IMR-90 (cell line): Measurements from ENCODE around the gene CEP20. TPM values are rescaled to one million over a fixed set of nuclear protein-coding genes. Genes with fewer than 3 reads are reported as not detected.
"Not testable (repeated sequence)": the region's sequence is repeated elsewhere in the genome, so short reads cannot be mapped to it uniquely, and the experiment has no call there.

Experiments used
- ATAC-seq: fragments of 200-7000 bp; cut with Tn5 transposase; 2 replicates; pipeline ENCODE4 v1.9.1; 2020; ENCODE audit warnings: low read depth, mild to moderate bottlenecking, moderate library complexity
- BruUV-seq: library from RNA; stranded (reverse); fragments of 400-500 nt; replicated peaks from 2 replicates; lab custom pipeline; 2021; lab: Mats Ljungman, UMichigan
- CTCF ChIA-PET: fragments of 300-600 bp; formaldehyde crosslinking; extraction: SDS; loops from one replicate; lab custom pipeline; 2021; ENCODE audit warnings: antibody characterized with exemption; lab: Yijun Ruan, JAX
- POLR2A ChIA-PET: fragments of 300-600 bp; sonication (Branson Sonifier 250); formaldehyde crosslinking; loops from one replicate; lab custom pipeline; 2022; ENCODE audit warnings: antibody characterized with exemption; ENCODE audit not compliant: unreplicated experiment; lab: Charles Lee
- DNase-seq: peaks from one replicate; pipeline ENCODE4 v3.0.0; 2013
- H2AFZ ChIP-seq: replicated peaks from 2 replicates; pipeline ENCODE3; 2013; ENCODE audit warnings: low read length, mild to moderate bottlenecking; ENCODE audit not compliant: poor library complexity
- H2AK5ac ChIP-seq: 2 replicates; pipeline ENCODE4 v1.6.1; 2013; ENCODE audit warnings: low read depth, low read length, inconsistent platforms
- H2AK9ac ChIP-seq: replicated peaks from 2 replicates; pipeline ENCODE3; 2013; ENCODE audit warnings: mild to moderate bottlenecking, low read depth, low read length, moderate library complexity; ENCODE audit not compliant: poor library complexity
- H2BK120ac ChIP-seq: 2 replicates; pipeline ENCODE4 v1.6.1; 2013; ENCODE audit warnings: low read depth, low read length, inconsistent platforms
- H2BK15ac ChIP-seq: 3 replicates; pipeline ENCODE4 v1.6.1; 2013; ENCODE audit warnings: low read depth, low read length, inconsistent platforms
- H2BK20ac ChIP-seq: 2 replicates; pipeline ENCODE4 v1.6.1; 2013; ENCODE audit warnings: low read depth, mild to moderate bottlenecking, inconsistent platforms, low read length, moderate library complexity
- H2BK5ac ChIP-seq: 2 replicates; pipeline ENCODE4 v1.6.1; 2013; ENCODE audit warnings: mild to moderate bottlenecking, low read depth, low read length, inconsistent platforms; ENCODE audit not compliant: poor library complexity, severe bottlenecking
- H3K14ac ChIP-seq: replicated peaks from 2 replicates; pipeline ENCODE4 v1.6.1; 2013; ENCODE audit warnings: low read depth, low read length, inconsistent platforms
- H3K18ac ChIP-seq: 2 replicates; pipeline ENCODE4 v1.6.1; 2013; ENCODE audit warnings: low read depth, low read length, control low read depth
- H3K23ac ChIP-seq: 2 replicates; pipeline ENCODE4 v1.6.1; 2013; ENCODE audit warnings: low read depth, low read length, inconsistent platforms
- H3K27ac ChIP-seq: 2 replicates; pipeline ENCODE4 v1.5.1; 2013; ENCODE audit warnings: mild to moderate bottlenecking, control low read depth, low read length; ENCODE audit not compliant: insufficient read depth
- H3K27me3 ChIP-seq: 2 replicates; pipeline ENCODE4 v1.6.1; 2013; ENCODE audit warnings: low read length; ENCODE audit not compliant: control insufficient read depth, insufficient read depth
- H3K36me3 ChIP-seq: 2 replicates; pipeline ENCODE4 v1.6.1; 2013; ENCODE audit warnings: low read length, mixed read lengths; ENCODE audit not compliant: control insufficient read depth, insufficient read depth
- H3K4ac ChIP-seq: 2 replicates; pipeline ENCODE4 v1.6.1; 2013; ENCODE audit warnings: low read depth, low read length, inconsistent platforms
- H3K4me1 ChIP-seq: 2 replicates; pipeline ENCODE4 v1.6.1; 2013; ENCODE audit warnings: low read length, mixed read lengths; ENCODE audit not compliant: control insufficient read depth, insufficient read depth
- H3K4me2 ChIP-seq: 2 replicates; pipeline ENCODE4 v1.6.1; 2013; ENCODE audit warnings: low read depth, mild to moderate bottlenecking, control low read depth, low read length, moderate library complexity
- H3K4me3 ChIP-seq: 2 replicates; pipeline ENCODE4 v1.5.1; 2013; ENCODE audit warnings: low read depth, mild to moderate bottlenecking, control low read depth, low read length, moderate library complexity; ENCODE audit not compliant: insufficient read depth
- H3K56ac ChIP-seq: 2 replicates; pipeline ENCODE4 v1.6.1; 2013; ENCODE audit warnings: low read length, inconsistent platforms; ENCODE audit not compliant: insufficient read depth; ENCODE audit errors: extremely low read depth
- H3K79me1 ChIP-seq, 2 experiments: 2 replicates each; pipeline ENCODE4 v1.6.1; 2013; ENCODE audit warnings: low read length in 2 of 2, inconsistent platforms in 1 of 2, low read depth in 1 of 2
- H3K9ac ChIP-seq: 2 replicates; pipeline ENCODE4 v1.6.1; 2013; ENCODE audit warnings: low read depth, low read length, control low read depth
- H3K9me1 ChIP-seq: 2 replicates; pipeline ENCODE4 v1.6.1; 2013; ENCODE audit warnings: low read length, inconsistent platforms; ENCODE audit not compliant: insufficient read depth
- H3K9me3 ChIP-seq: 2 replicates; pipeline ENCODE4 v1.6.1; 2013; ENCODE audit warnings: low read length; ENCODE audit not compliant: control insufficient read depth, insufficient read depth
- H4K20me1 ChIP-seq: 2 replicates; pipeline ENCODE4 v1.6.1; 2013; ENCODE audit warnings: low read length, inconsistent platforms; ENCODE audit not compliant: insufficient read depth
- H4K5ac ChIP-seq: 2 replicates; pipeline ENCODE4 v1.6.1; 2013; ENCODE audit warnings: mild to moderate bottlenecking, low read depth, low read length, control low read depth
- H4K8ac ChIP-seq, 2 experiments: 2 replicates each; pipeline ENCODE4 v1.6.1; 2013; ENCODE audit warnings: low read depth in 2 of 2, low read length in 2 of 2, control low read depth in 1 of 2, inconsistent platforms in 1 of 2
- H4K91ac ChIP-seq: 2 replicates; pipeline ENCODE4 v1.6.1; 2013; ENCODE audit warnings: low read depth, low read length, inconsistent platforms; ENCODE audit not compliant: insufficient read depth
- FOS ChIP-seq: fragments of 150-350 bp; IDR thresholded peaks from 2 replicates; pipeline ENCODE4 v1.6.1; 2016; ENCODE audit warnings: low read depth, low read length
- MAFK ChIP-seq: IDR thresholded peaks from 2 replicates; pipeline ENCODE4 v1.6.1; 2012; ENCODE audit warnings: low read depth, low read length, improper control_type of control experiment
- MAZ ChIP-seq: IDR thresholded peaks from 2 replicates; pipeline ENCODE4 v1.6.1; 2012; ENCODE audit warnings: low read depth, mild to moderate bottlenecking, low read length, improper control_type of control experiment, moderate library complexity, borderline replicate concordance
- NFE2L2 ChIP-seq: fragments of 150-350 bp; IDR thresholded peaks from 2 replicates; pipeline ENCODE4 v1.6.1; 2016; ENCODE audit warnings: low read depth, mild to moderate bottlenecking, low read length
- WGBS, 2 experiments: methylation state at CpG; one replicate each; pipeline versions ENCODE4 v1.1.5 to v1.1.7; 2013; ENCODE audit warnings: missing lambda C conversion rate in 2 of 2; ENCODE audit not compliant: insufficient read length in 1 of 2; ENCODE audit errors: extremely low coverage in 2 of 2; 5-methylcytosine and 5-hydroxymethylcytosine counted together
- dilution Hi-C: fragments of 300-500 bp; cut with HindIII; formaldehyde crosslinking; loops from one replicate; pipeline ENCODE4 v1.14.3; 2018; ENCODE audit warnings: low sequenced_read_pairs; ENCODE audit not compliant: unreplicated experiment
- in situ Hi-C: fragments of 300-500 bp; cut with MboI; formaldehyde crosslinking; loops from 3 replicates; pipeline ENCODE4 v1.14.3; 2019; ENCODE audit warnings: low sequenced_read_pairs, inconsistent platforms, mixed read lengths
- intact Hi-C: fragments of 100-400 bp; cut with micrococcal nuclease; formaldehyde crosslinking; loops from 2 replicates; pipeline ENCODE4 v1.10.0; 2022
- polyA plus RNA-seq, 3 experiments: library from polyadenylated mRNA; depleted of rRNA; stranded (reverse); fragments of >200 nt; gene quantifications; 2 replicates each; pipeline ENCODE4 v1.2.3, GENCODE V29; 2012; ENCODE audit warnings: low replicate concordance in 1 of 3
- total RNA-seq: library from RNA; depleted of rRNA; stranded (reverse); fragments of >200 nt; gene quantifications from 2 replicates; pipeline ENCODE4 v1.2.3, GENCODE V29; 2012
- TF ChIP-seq, protein P1 (sequence below): conservative IDR thresholded peaks from 2 replicates; pipeline ENCODE4 v1.5.1; 2012; ENCODE audit warnings: mild to moderate bottlenecking, low read depth, low read length, improper control_type of control experiment

CEP20 gene
- total and polyA plus RNA-seq, 2 of the 4 experiments (the other 2 are of a cell fraction): 28.8 to 40.1 TPM

DNA sequence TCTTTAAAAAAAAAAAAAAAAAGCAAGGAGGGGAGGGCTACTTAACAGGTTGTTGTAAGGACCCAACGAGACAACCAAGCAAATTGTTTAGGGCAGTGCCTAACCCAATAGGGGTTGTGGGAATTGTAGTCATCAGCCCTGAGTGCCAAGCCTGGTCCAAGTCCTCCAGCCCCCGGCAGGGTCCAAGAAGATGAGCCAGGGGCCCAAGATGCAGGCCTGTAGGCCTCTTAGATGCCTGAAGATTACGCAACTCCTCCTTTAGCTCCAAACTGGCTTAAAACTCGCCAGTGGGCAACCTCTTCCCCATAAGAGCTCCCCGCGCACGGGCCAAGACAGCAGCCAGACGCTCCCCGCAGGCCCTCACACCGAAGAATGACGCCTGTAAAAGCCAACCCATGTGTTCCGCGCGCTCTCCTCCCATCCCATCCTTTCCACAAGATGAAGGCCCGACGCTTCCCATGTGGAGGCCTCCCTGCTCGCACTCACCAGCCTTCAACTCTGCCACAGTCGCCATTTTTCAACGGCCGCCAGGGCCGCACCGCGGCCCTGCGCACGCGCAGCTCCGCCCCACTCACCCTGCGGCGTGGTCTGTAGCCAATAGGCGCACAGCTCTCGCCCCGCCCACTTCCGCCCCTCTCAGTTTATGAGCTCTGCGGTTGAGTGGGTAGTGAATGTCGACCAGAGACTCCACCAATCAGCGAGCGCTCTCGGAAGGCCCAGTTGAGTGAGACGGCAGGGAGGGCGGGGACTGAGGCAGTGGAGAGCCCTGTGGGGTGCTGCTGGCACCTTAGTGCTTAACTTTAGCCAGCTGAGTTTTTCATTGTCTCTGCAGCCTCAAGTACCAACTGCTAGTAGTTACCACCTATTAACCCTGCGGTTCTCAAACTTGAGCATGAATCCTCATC is at the start of gene CEP20 (continued):
- TF ChIP-seq MAZ: no peak
- no peak for TF ChIP-seq MAFK
- TF ChIP-seq FOS: no peak
- TF ChIP-seq, protein P1, sequence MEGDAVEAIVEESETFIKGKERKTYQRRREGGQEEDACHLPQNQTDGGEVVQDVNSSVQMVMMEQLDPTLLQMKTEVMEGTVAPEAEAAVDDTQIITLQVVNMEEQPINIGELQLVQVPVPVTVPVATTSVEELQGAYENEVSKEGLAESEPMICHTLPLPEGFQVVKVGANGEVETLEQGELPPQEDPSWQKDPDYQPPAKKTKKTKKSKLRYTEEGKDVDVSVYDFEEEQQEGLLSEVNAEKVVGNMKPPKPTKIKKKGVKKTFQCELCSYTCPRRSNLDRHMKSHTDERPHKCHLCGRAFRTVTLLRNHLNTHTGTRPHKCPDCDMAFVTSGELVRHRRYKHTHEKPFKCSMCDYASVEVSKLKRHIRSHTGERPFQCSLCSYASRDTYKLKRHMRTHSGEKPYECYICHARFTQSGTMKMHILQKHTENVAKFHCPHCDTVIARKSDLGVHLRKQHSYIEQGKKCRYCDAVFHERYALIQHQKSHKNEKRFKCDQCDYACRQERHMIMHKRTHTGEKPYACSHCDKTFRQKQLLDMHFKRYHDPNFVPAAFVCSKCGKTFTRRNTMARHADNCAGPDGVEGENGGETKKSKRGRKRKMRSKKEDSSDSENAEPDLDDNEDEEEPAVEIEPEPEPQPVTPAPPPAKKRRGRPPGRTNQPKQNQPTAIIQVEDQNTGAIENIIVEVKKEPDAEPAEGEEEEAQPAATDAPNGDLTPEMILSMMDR: 0 out of 2 replicates have a peak, but pooled peaks have one; percentile 7
- no peak for TF ChIP-seq NFE2L2

DNA sequence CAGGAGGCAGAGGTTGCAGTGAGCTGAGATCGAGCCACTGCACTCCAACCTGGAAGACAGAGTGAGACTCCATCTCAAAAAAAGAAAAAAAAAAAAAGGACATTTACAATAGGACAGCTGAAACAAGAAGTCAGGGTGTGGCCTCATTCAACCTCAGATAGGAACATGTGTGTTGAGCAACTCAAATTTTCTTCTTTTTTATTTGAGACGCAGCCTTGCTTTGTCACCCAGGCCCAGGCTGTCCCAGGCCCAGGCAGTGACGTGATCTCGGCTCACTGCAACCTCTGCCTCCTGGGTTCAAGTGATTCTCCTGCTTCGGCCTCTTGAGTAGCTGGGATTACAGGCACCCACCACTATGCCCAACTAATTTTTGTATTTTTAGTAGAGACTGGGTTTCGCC is 48.4 kb upstream of the CEP20 start:
- dilution Hi-C loops, H3K4ac ChIP-seq, H3K18ac ChIP-seq, BruUV-seq, H3K4me2 ChIP-seq, H2AK9ac ChIP-seq, DNase-seq, ATAC-seq, H2AK5ac ChIP-seq, H2BK20ac ChIP-seq, H2BK5ac ChIP-seq, H3K9me3 ChIP-seq, H3K14ac ChIP-seq, H3K9ac ChIP-seq, in situ Hi-C loops, CTCF ChIA-PET, H4K5ac ChIP-seq, POLR2A ChIA-PET, H4K91ac ChIP-seq, H2BK15ac ChIP-seq, H3K9me1 ChIP-seq, intact Hi-C loops, H2AFZ ChIP-seq, H3K36me3 ChIP-seq, H4K8ac ChIP-seq, H3K56ac ChIP-seq, H2BK120ac ChIP-seq, H3K79me1 ChIP-seq, H3K4me1 ChIP-seq, H3K23ac ChIP-seq, H3K27ac ChIP-seq, H4K20me1 ChIP-seq, H3K4me3 ChIP-seq, H3K27me3 ChIP-seq: not testable (repeated sequence)
- WGBS, 2 experiments: no CpG with 5 or more reads among the region's 6 CpGs
